SJCRH30 (cell line): ENCODE measurements around the gene CDCA7. TPM values are rescaled to one million over a fixed set of nuclear protein-coding genes. Genes with fewer than 3 reads are reported as not detected.

Source experiments
- DNase-seq, 2 experiments: peaks; one replicate each; pipeline ENCODE4 v3.0.0-alpha.2; 2015 to 2020
- H3K27ac ChIP-seq: fragments of 250-450 bp; sonication (Bioruptor Pico); 2 replicates; pipeline ENCODE4 v1.5.1; 2020; ENCODE audit warnings: mild to moderate bottlenecking, moderate library complexity
- H3K27me3 ChIP-seq: fragments of 250-450 bp; sonication (Bioruptor Pico); 2 replicates; pipeline ENCODE4 v1.5.1; 2020; ENCODE audit warnings: mild to moderate bottlenecking, moderate library complexity
- H3K36me3 ChIP-seq: fragments of 250-450 bp; sonication (Bioruptor Pico); 2 replicates; pipeline ENCODE4 v1.5.1; 2020; ENCODE audit warnings: mild to moderate bottlenecking, moderate library complexity
- H3K4me1 ChIP-seq: fragments of 250-450 bp; sonication (Bioruptor Pico); 2 replicates; pipeline ENCODE4 v1.5.1; 2020; ENCODE audit warnings: mild to moderate bottlenecking, moderate library complexity
- H3K4me3 ChIP-seq: fragments of 250-450 bp; sonication (Bioruptor Pico); 2 replicates; pipeline ENCODE4 v1.5.1; 2020; ENCODE audit warnings: mild to moderate bottlenecking, moderate library complexity
- H3K9me3 ChIP-seq: fragments of 250-450 bp; sonication (Bioruptor Pico); replicated peaks from 2 replicates; pipeline ENCODE4 v1.5.1; 2020; ENCODE audit warnings: mild to moderate bottlenecking, moderate library complexity
- total RNA-seq: library from RNA; depleted of rRNA; stranded (reverse); fragments of >200 nt; shearing (Covaris generic); gene quantifications from 2 replicates; pipeline ENCODE4 v1.2.3, GENCODE V29; 2014

The CDCA7 gene
- total RNA-seq, 1 experiment from 2014 or later, result 76.9 TPM

- Histone ChIP-seq H3K9me3 (no peaks in the 10 kb centered on the region), H3K27ac (no peak overlapping the region), H3K27me3 (no peaks in the 10 kb centered on the region), H3K36me3 (no peaks in the 10 kb centered on the region), H3K4me1 (no peaks in the 10 kb centered on the region), H3K4me3 (no peak overlapping the region)
- no peak for DNase-seq
These were observed 32.4 kb downstream of the CDCA7 start for GRCh38 chr2:173387079-173387478.

DNA sequence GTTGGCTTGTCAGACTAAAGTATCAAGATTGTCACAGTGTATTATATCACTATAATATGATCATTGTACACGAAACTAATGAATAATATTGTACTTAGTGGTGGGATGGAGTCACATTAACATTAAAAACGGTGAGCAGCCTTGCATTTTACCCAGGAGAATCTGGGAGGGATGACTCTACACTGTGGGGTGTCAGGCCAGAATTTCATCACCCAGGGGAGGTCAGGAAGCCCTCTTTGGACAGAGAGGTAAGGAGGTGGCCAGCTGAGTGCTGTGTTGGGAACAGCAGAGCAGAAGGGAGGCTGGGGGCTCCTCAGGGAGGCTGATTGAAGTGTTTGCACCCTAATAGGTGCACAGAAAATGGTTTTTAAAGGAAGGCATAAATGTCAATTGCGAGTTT, 33.0 kb downstream of the CDCA7 start:
- H3K4me1 ChIP-seq, result no peaks in the 10 kb centered on the region
- no peak for DNase-seq
- no peak overlapping the region for H3K27ac ChIP-seq
- no peaks in the 10 kb centered on the region for H3K27me3 ChIP-seq
- no peaks in the 10 kb centered on the region for H3K36me3 ChIP-seq
- no peaks in the 10 kb centered on the region for H3K9me3 ChIP-seq
- H3K4me3 ChIP-seq, result no peak overlapping the region

DNA sequence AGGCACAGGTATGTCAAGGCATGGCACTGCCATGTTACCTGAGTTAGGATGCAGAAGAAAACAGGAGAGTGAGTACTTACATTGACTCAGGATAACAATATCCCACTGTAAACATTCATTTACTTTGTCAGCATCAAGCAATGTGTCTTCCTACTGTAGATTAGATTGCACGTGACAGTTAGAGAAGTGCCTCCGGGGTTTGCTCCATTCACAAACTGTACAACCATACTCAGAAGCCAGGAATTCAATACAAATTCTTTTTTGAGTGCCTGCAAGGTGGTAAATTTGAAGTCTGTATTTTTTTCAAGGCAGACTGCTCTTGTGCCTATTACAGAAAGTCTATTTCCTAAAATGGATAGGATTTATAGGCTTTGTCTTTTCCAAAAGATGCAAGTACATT, 34.1 kb downstream of the CDCA7 start:
- no peak for DNase-seq
- H3K27me3 ChIP-seq, result no peaks in the 10 kb centered on the region
- H3K9me3 ChIP-seq, result no peaks in the 10 kb centered on the region
- no peak overlapping the region for H3K27ac ChIP-seq
- H3K4me3 ChIP-seq, result no peak overlapping the region
- no peaks in the 10 kb centered on the region for H3K36me3 ChIP-seq
- no peaks in the 10 kb centered on the region for H3K4me1 ChIP-seq

- no peak overlapping the region for H3K4me3 ChIP-seq
- no peaks in the 10 kb centered on the region for H3K9me3 ChIP-seq
- H3K4me1 ChIP-seq, result no peaks in the 10 kb centered on the region
- no peak overlapping the region for H3K27ac ChIP-seq
- H3K27me3 ChIP-seq, result no peaks in the 10 kb centered on the region
- H3K36me3 ChIP-seq, result no peaks in the 10 kb centered on the region
- no peak for DNase-seq
These were observed 35.4 kb downstream of the CDCA7 start for GRCh38 chr2:173390036-173390435.

GRCh38 chr2:173392731-173393130, 38.1 kb downstream of the CDCA7 start:
- Histone ChIP-seq H3K27me3 (no peaks in the 10 kb centered on the region), H3K36me3 (no peaks in the 10 kb centered on the region), H3K27ac (no peak overlapping the region), H3K9me3 (no peaks in the 10 kb centered on the region), H3K4me3 (no peak overlapping the region), H3K4me1 (no peaks in the 10 kb centered on the region)
- no peak for DNase-seq

- Histone ChIP-seq H3K27ac (no peak overlapping the region), H3K4me3 (no peak overlapping the region)
- DNase-seq, result no peak
These were observed 38.5 kb downstream of the CDCA7 start for GRCh38 chr2:173393186-173393585.

DNA sequence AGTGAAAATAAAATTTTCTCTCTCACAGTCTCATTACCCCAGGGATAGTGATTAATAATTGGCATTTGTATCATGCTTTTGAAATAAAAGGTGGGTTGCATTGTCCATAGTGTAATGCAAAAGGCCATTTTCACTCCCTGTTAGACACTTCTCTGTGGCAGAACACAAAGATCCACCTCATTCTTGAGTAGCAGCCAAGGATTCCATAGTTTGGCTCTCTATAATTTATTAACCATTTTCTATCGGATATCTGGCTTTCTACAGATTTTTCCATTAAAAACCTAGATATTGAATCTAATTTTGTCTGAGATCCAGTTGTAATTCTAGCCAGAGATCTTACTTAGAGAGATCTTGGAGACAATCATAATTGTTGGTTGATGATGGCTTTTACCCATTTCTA, 39.0 kb downstream of the CDCA7 start:
- Histone ChIP-seq H3K4me3 (no peak overlapping the region), H3K9me3 (no peaks in the 10 kb centered on the region), H3K27ac (no peak overlapping the region), H3K27me3 (no peaks in the 10 kb centered on the region), H3K4me1 (no peaks in the 10 kb centered on the region), H3K36me3 (no peaks in the 10 kb centered on the region)
- no peak for DNase-seq

More at GRCh38 chr2:173393186-173393585, 38.5 kb downstream of the CDCA7 start:
- Histone ChIP-seq H3K9me3 (no peaks in the 10 kb centered on the region), H3K36me3 (no peaks in the 10 kb centered on the region), H3K27me3 (no peaks in the 10 kb centered on the region), H3K4me1 (no peaks in the 10 kb centered on the region)

DNA sequence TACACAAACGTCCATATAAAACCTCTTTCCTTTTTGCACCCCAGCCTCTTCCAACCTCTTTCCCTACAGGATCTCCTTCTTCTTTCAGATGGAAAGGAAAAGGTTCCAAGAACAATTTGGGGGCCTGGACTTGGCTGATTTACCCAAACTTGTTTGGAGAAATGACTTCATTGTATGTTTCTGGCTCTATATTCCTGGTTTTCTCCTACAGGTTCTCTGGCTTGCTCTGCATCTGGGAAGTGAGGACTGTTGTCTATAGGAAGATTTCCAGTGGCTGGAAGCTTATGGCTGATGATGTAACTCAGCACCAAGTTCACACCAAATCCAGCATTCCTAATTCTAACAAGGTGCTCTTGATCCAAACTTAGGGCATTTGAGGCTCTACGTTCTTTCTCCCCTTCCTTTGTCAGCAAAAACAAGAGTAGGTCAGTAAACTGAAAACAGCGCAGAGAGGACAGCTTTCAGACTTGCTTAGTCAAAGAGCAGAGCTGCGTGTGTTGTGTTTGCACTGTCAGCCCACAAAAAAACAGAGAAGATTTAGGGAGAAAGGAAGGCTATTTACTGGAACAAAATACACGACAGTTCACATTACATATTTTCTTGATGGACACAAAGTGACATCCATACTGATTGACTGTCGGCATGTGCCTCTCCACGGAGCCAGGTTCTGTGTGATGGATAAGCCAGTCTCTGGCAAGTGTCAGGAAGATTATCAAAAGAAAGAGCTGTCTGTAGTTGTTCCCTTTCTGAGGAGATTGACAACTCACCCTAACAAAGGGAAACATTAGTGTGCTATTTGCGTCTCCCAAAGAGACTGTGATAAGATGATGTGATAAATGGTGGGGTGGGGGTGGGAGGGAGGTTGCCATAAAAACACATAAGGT, 39.7 kb downstream of the CDCA7 start:
- Histone ChIP-seq H3K9me3 (no peaks in the 10 kb centered on the region), H3K27ac (no peak overlapping the region), H3K36me3 (no peaks in the 10 kb centered on the region), H3K4me1 (no peaks in the 10 kb centered on the region), H3K27me3 (no peaks in the 10 kb centered on the region), H3K4me3 (no peak overlapping the region)
- no peak for DNase-seq

GRCh38 chr2:173395567-173396351, 41.1 kb downstream of the CDCA7 start:
- H3K4me1 ChIP-seq, result no peaks in the 10 kb centered on the region
- no peaks in the 10 kb centered on the region for H3K27me3 ChIP-seq
- DNase-seq, result no peak
- no peaks in the 10 kb centered on the region for H3K36me3 ChIP-seq
- no peak overlapping the region for H3K27ac ChIP-seq
- H3K4me3 ChIP-seq, result no peak overlapping the region
- H3K9me3 ChIP-seq, result no peaks in the 10 kb centered on the region

GRCh38 chr2:173397539-173397938, 42.9 kb downstream of the CDCA7 start:
- H3K4me3 ChIP-seq, result no peak overlapping the region
- no peaks in the 10 kb centered on the region for H3K36me3 ChIP-seq
- H3K4me1 ChIP-seq, result no peaks in the 10 kb centered on the region
- H3K9me3 ChIP-seq, result no peaks in the 10 kb centered on the region
- no peak for DNase-seq
- H3K27ac ChIP-seq, result no peak overlapping the region
- no peaks in the 10 kb centered on the region for H3K27me3 ChIP-seq

GRCh38 chr2:173399229-173399628, 44.6 kb downstream of the CDCA7 start:
- Histone ChIP-seq H3K4me1 (no peaks in the 10 kb centered on the region), H3K27me3 (no peaks in the 10 kb centered on the region), H3K36me3 (no peaks in the 10 kb centered on the region), H3K27ac (no peak overlapping the region), H3K9me3 (no peaks in the 10 kb centered on the region), H3K4me3 (no peak overlapping the region)
- DNase-seq, result no peak

GRCh38 chr2:173400760-173401159, 46.1 kb downstream of the CDCA7 start:
- Histone ChIP-seq H3K4me1 (peaks cover 2% of the 10 kb centered on the region; the same call in 1 of the 2 replicates), H3K9me3 (no peaks in the 10 kb centered on the region), H3K4me3 (no peak overlapping the region), H3K27ac (no peak overlapping the region), H3K27me3 (no peaks in the 10 kb centered on the region), H3K36me3 (no peaks in the 10 kb centered on the region)
- DNase-seq, result peak; percentile 50 to 65

GRCh38 chr2:173401716-173402326, 47.1 kb downstream of the CDCA7 start:
- peak; percentile 50 to 74 for DNase-seq
- Histone ChIP-seq H3K27me3 (no peaks in the 10 kb centered on the region), H3K27ac (peak overlapping the region; percentile 1; the same call in 1 of the 2 replicates), H3K4me1 (peaks cover 2% of the 10 kb centered on the region; the same call in 1 of the 2 replicates), H3K36me3 (no peaks in the 10 kb centered on the region), H3K9me3 (no peaks in the 10 kb centered on the region), H3K4me3 (peak overlapping the region; percentile 51)

DNA sequence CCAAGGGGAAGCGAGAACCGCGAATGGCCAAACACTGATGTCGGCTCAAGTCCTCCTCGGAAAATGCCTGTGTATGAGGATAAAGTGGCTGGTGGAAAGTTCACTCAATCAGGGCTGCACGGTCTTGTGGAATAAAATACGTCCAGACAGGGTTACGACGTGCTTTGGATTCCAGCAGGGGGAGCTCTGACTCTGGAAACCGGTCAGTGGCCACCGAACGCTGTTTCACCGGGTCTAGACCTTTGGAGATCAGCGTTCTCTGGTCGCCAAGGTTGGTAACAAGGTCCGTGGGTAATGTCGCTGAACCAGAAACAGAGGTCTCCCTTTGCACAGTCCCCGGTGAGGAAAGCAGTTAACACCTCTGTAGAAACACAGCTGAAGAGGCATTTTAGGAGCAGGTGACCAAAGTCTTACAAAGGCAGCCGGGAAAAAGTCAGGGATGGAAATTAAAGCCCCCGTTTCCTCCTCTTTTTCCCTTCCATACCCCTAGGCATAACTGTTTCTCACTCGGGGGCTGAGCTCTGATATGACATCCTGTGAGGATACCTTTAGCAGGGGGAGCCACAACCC, 47.8 kb downstream of the CDCA7 start:
- peaks cover 2% of the 10 kb centered on the region; the same call in 1 of the 2 replicates for H3K4me1 ChIP-seq
- no peaks in the 10 kb centered on the region for H3K27me3 ChIP-seq
- no peaks in the 10 kb centered on the region for H3K9me3 ChIP-seq
- H3K36me3 ChIP-seq, result no peaks in the 10 kb centered on the region
- DNase-seq, result peak; percentile 86 to 95
- no peak overlapping the region for H3K27ac ChIP-seq
- H3K4me3 ChIP-seq, result peak overlapping the region; percentile 51
